H1 (cell line): ENCODE measurements around the gene TMPRSS9. TPM values are rescaled to one million over a fixed set of nuclear protein-coding genes. Genes with fewer than 3 reads are reported as not detected.

ENCODE experiments used
- CHD7 ChIP-seq: fragments of 300-600 bp; sonication (generic); IDR thresholded peaks from 2 replicates; pipeline ENCODE4 v1.7.1; 2012; ENCODE audit warnings: low read length, moderate library complexity, mild to moderate bottlenecking, inconsistent platforms; ENCODE audit not compliant: insufficient replicate concordance
- HDAC6 ChIP-seq: IDR thresholded peaks from one replicate; pipeline ENCODE4 v1.7.1; 2012; ENCODE audit warnings: low read depth, mild to moderate bottlenecking, inconsistent platforms, low read length, moderate library complexity
- NANOG ChIP-seq: IDR thresholded peaks from 2 replicates; pipeline ENCODE4 v1.6.1; 2011; ENCODE audit warnings: low read length, low read depth, mild to moderate bottlenecking, inconsistent platforms; ENCODE audit not compliant: insufficient read depth, poor library complexity, severe bottlenecking
- SP1 ChIP-seq: IDR thresholded peaks from 2 replicates; pipeline ENCODE4 v1.6.1; 2011; ENCODE audit warnings: low read depth, low read length
- TAF7 ChIP-seq: optimal IDR thresholded peaks from 2 replicates; pipeline ENCODE3; 2011; ENCODE audit warnings: low read depth, mild to moderate bottlenecking, inconsistent platforms, low read length, moderate library complexity, borderline replicate concordance
- polyA plus RNA-seq, 7 experiments: library from polyadenylated mRNA; depleted of rRNA in 3 of 7; stranded (reverse) in 5 of 7; unstranded in 2 of 7; fragments of >200 nt in 5 of 7; fragments of 200-250 nt in 2 of 7; gene quantifications; 1 replicate in 5 of 7; 2 replicates in 1 of 7; 4 replicates in 1 of 7; pipeline versions ENCODE4 v1.2.1 to v1.2.3, GENCODE V29; 2011 to 2013; ENCODE audit warnings: missing spikeins in 2 of 7, mixed read lengths in 2 of 7
- total RNA-seq: library from RNA; stranded (reverse); fragmentation: NEBNext Ultra II Directional; extraction: Animal tissue kit (Norgen Biotek cat#: 25700); gene quantifications from 2 replicates; pipeline ENCODE4 v1.2.1, GENCODE V29; 2021
- TF ChIP-seq, protein P1 (sequence below), 3 experiments: IDR thresholded peaks; 1 replicate in 2 of 3; 2 replicates in 1 of 3; pipeline versions ENCODE4 v1.5.1 to v1.6.1; 2011; ENCODE audit warnings: low read length in 3 of 3, mild to moderate bottlenecking in 3 of 3, inconsistent platforms in 2 of 3, low read depth in 1 of 3, moderate library complexity in 1 of 3; ENCODE audit not compliant: insufficient read depth in 1 of 3; ENCODE audit errors: control extremely low read depth in 1 of 3

Gene TMPRSS9
- total and polyA plus RNA-seq, 2 of the 8 experiments (the other 6 are each of a cell fraction or from before 2014, with no cell fraction given): 0.15 to 0.19 TPM

- no peak for TF ChIP-seq CHD7
- no peak for TF ChIP-seq TAF7
- TF ChIP-seq NANOG: no peak
- TF ChIP-seq, protein P1, sequence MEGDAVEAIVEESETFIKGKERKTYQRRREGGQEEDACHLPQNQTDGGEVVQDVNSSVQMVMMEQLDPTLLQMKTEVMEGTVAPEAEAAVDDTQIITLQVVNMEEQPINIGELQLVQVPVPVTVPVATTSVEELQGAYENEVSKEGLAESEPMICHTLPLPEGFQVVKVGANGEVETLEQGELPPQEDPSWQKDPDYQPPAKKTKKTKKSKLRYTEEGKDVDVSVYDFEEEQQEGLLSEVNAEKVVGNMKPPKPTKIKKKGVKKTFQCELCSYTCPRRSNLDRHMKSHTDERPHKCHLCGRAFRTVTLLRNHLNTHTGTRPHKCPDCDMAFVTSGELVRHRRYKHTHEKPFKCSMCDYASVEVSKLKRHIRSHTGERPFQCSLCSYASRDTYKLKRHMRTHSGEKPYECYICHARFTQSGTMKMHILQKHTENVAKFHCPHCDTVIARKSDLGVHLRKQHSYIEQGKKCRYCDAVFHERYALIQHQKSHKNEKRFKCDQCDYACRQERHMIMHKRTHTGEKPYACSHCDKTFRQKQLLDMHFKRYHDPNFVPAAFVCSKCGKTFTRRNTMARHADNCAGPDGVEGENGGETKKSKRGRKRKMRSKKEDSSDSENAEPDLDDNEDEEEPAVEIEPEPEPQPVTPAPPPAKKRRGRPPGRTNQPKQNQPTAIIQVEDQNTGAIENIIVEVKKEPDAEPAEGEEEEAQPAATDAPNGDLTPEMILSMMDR (IDR thresholded peaks at IDR 0.05; ENCODE audit: control extremely low read depth in 1 of 3, insufficient read depth in 1 of 3, low read depth in 1 of 3, low read length in 3 of 3): peak; percentile 23 to 50 (median 36); a peak in 3 of 4 replicates
- no peak for TF ChIP-seq SP1
- no peak for TF ChIP-seq HDAC6
These were observed 64.9 kb downstream of the TMPRSS9 start (continued) for GRCh38 chr19:2424686-2425621.
